OCI-LY7 (cell line): ENCODE measurements around the gene GPATCH8.

Source experiments
- EZH2phosphoT487 ChIP-seq: fragments of 200-600 bp; sonication (generic); IDR thresholded peaks from 2 replicates; pipeline ENCODE4 v1.6.1; 2018; ENCODE audit warnings: low read depth, borderline replicate concordance, mild to moderate bottlenecking, mixed run types, antibody characterized with exemption, low read length, moderate library complexity, mixed read lengths
- TF ChIP-seq, protein P1 (sequence below): fragments of 200-600 bp; sonication (generic); conservative IDR thresholded peaks from 2 replicates; pipeline ENCODE4 v1.5.1; 2014; ENCODE audit warnings: mild to moderate bottlenecking, antibody characterized with exemption, low read length, moderate library complexity, mixed read lengths

DNA sequence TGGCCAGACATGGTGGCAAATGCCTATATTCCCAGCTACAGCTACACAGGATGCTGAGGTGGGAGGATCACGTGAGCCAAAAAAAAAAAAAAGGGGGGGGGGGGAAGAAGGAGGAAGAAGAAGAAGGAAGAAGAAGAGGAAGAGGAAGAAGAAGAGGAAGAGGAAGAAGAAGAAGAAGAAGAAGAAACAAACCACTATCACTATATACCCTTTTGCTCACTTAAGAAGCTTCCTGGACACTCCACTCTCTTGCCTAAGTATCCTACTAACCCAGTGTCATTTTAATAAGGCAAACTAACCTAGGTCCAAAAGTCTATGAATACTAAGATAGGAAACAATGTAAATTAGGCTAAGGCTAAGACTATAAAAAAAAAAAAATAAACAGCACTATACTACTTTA is 54.8 kb downstream of the GPATCH8 start:
- TF ChIP-seq, protein P1, sequence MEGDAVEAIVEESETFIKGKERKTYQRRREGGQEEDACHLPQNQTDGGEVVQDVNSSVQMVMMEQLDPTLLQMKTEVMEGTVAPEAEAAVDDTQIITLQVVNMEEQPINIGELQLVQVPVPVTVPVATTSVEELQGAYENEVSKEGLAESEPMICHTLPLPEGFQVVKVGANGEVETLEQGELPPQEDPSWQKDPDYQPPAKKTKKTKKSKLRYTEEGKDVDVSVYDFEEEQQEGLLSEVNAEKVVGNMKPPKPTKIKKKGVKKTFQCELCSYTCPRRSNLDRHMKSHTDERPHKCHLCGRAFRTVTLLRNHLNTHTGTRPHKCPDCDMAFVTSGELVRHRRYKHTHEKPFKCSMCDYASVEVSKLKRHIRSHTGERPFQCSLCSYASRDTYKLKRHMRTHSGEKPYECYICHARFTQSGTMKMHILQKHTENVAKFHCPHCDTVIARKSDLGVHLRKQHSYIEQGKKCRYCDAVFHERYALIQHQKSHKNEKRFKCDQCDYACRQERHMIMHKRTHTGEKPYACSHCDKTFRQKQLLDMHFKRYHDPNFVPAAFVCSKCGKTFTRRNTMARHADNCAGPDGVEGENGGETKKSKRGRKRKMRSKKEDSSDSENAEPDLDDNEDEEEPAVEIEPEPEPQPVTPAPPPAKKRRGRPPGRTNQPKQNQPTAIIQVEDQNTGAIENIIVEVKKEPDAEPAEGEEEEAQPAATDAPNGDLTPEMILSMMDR: no peak
- TF ChIP-seq EZH2phosphoT487: no peak
